Activated CD8-positive, alpha-beta T cell treated with anti-CD3 and anti-CD28 coated beads for 36 hours (primary cell): Measurements from ENCODE around the gene DYNC2LI1. TPM values are rescaled to one million over a fixed set of nuclear protein-coding genes. Genes with fewer than 3 reads are reported as not detected.

Experiments
- ATAC-seq: fragments of 200-7000 bp; cut with Tn5 transposase; one replicate; pipeline ENCODE4 v1.10.0; 2021; ENCODE audit warnings: mild to moderate bottlenecking, moderate library complexity
- CTCF ChIA-PET: fragments of 350-600 bp; sonication (Branson Sonifier 250); formaldehyde crosslinking; loops from one replicate; lab custom pipeline; 2021; ENCODE audit warnings: antibody characterized with exemption; lab: Charles Lee
- POLR2A ChIA-PET: fragments of 350-600 bp; sonication (Branson Sonifier 250); formaldehyde crosslinking; loops from one replicate; lab custom pipeline; 2021; ENCODE audit warnings: antibody characterized with exemption; lab: Charles Lee
- DNase-seq: peaks from one replicate; pipeline ENCODE4 v3.0.0-alpha.2; 2020
- H3K27ac Mint-ChIP-seq: one replicate; pipeline ENCODE4 v1.8.0; 2021; ENCODE audit warnings: mild to moderate bottlenecking, mixed read lengths
- H3K27me3 Mint-ChIP-seq: one replicate; pipeline ENCODE4 v1.8.0; 2021; ENCODE audit warnings: mixed read lengths
- H3K36me3 Mint-ChIP-seq: one replicate; pipeline ENCODE4 v1.8.0; 2021; ENCODE audit warnings: low read depth, mixed read lengths
- H3K4me1 Mint-ChIP-seq: one replicate; pipeline ENCODE4 v1.8.0; 2021; ENCODE audit warnings: low read depth, mixed read lengths
- H3K4me3 Mint-ChIP-seq: one replicate; pipeline ENCODE4 v1.8.0; 2021; ENCODE audit warnings: mild to moderate bottlenecking, moderate library complexity, mixed read lengths
- H3K9me3 Mint-ChIP-seq: one replicate; pipeline ENCODE4 v1.8.0; 2021; ENCODE audit warnings: mixed read lengths
- CTCF ChIP-seq: fragments of 200-600 bp; IDR thresholded peaks from one replicate; pipeline ENCODE4 v1.8.0; 2022; ENCODE audit warnings: antibody characterized with exemption, mild to moderate bottlenecking
- intact Hi-C: fragments of 100-400 bp; cut with micrococcal nuclease; formaldehyde crosslinking; loops from one replicate; pipeline ENCODE4 v1.10.0; 2022
- total RNA-seq, 2 experiments: library from RNA; stranded (reverse); gene quantifications; one replicate each; pipeline ENCODE4 v1.2.3, GENCODE V29; 2021

Gene DYNC2LI1
- total RNA-seq, 2 experiments from 2014 or later, result 6.3 to 6.9 TPM

GRCh38 chr2:43776324-43776723 lies 2.5 kb downstream of the DYNC2LI1 start:
- POLR2A ChIA-PET, result no interaction called here
- no peak overlapping the region for H3K27ac Mint-ChIP-seq

GRCh38 chr2:43777306-43777926 lies 3.6 kb downstream of the DYNC2LI1 start:
- intact Hi-C loops, result no loop called here
- ChIA-PET CTCF (no interaction called here), POLR2A (no interaction called here)
- peak; percentile 33 for DNase-seq
- ATAC-seq, result no peak
- H3K4me3 Mint-ChIP-seq, result no peak overlapping the region
- H3K4me1 Mint-ChIP-seq, result peaks cover 19% of the 10 kb centered on the region
- no peaks in the 10 kb centered on the region for H3K27me3 Mint-ChIP-seq
- no peaks in the 10 kb centered on the region for H3K36me3 Mint-ChIP-seq
- H3K9me3 Mint-ChIP-seq, result no peaks in the 10 kb centered on the region
- no peak overlapping the region for H3K27ac Mint-ChIP-seq
- TF ChIP-seq CTCF, result no peak

More at GRCh38 chr2:43776324-43776723, 2.5 kb downstream of the DYNC2LI1 start:
- Mint-ChIP-seq H3K9me3 (no peaks in the 10 kb centered on the region), H3K4me3 (no peak overlapping the region), H3K27me3 (no peaks in the 10 kb centered on the region), H3K36me3 (no peaks in the 10 kb centered on the region), H3K4me1 (peaks cover 19% of the 10 kb centered on the region)
- intact Hi-C loops, result no loop called here
- DNase-seq, result peak; percentile 19
- CTCF ChIA-PET, result no interaction called here
- peak; percentile 43 for ATAC-seq
- TF ChIP-seq CTCF, result no peak

- no peaks in the 10 kb centered on the region for H3K9me3 Mint-ChIP-seq
- CTCF ChIA-PET, result no interaction called here
- ATAC-seq (no peak), DNase-seq (no peak)
- peaks cover 19% of the 10 kb centered on the region for H3K4me1 Mint-ChIP-seq
- TF ChIP-seq CTCF, result no peak
- POLR2A ChIA-PET, result no interaction called here
- H3K27ac Mint-ChIP-seq, result no peak overlapping the region
- H3K4me3 Mint-ChIP-seq, result no peak overlapping the region
- H3K36me3 Mint-ChIP-seq, result no peaks in the 10 kb centered on the region
- H3K27me3 Mint-ChIP-seq, result no peaks in the 10 kb centered on the region
- intact Hi-C loops, result no loop called here
Observed at GRCh38 chr2:43778233-43778632, 4.4 kb downstream of the DYNC2LI1 start.

- Mint-ChIP-seq H3K4me1 (peaks cover 20% of the 10 kb centered on the region), H3K27me3 (no peaks in the 10 kb centered on the region), H3K27ac (no peak overlapping the region), H3K9me3 (no peaks in the 10 kb centered on the region), H3K4me3 (no peak overlapping the region), H3K36me3 (no peaks in the 10 kb centered on the region)
- ATAC-seq, result peak; percentile 51
- DNase-seq, result no peak
- CTCF ChIA-PET, result no interaction called here
- POLR2A ChIA-PET, result no interaction called here
- intact Hi-C loops, result no loop called here
- TF ChIP-seq CTCF, result no peak
Observed at GRCh38 chr2:43787895-43788294, 14.1 kb downstream of the DYNC2LI1 start.

- CTCF ChIA-PET, result interaction anchor here (1.3 kb wide), 1 partner anchor 13 kb away, joined by 4 read pairs; no protein-coding TSS in a partner anchor
- TF ChIP-seq CTCF, result no peak
Observed at GRCh38 chr2:43788646-43789045, 14.8 kb downstream of the DYNC2LI1 start.

More at GRCh38 chr2:43788646-43789045, 14.8 kb downstream of the DYNC2LI1 start:
- no peaks in the 10 kb centered on the region for H3K9me3 Mint-ChIP-seq
- H3K4me3 Mint-ChIP-seq, result no peak overlapping the region
- no peak for DNase-seq
- H3K4me1 Mint-ChIP-seq, result peaks cover 20% of the 10 kb centered on the region
- H3K27ac Mint-ChIP-seq, result no peak overlapping the region
- POLR2A ChIA-PET, result no interaction called here
- no peaks in the 10 kb centered on the region for H3K27me3 Mint-ChIP-seq
- peaks cover under 1% of the 10 kb centered on the region for H3K36me3 Mint-ChIP-seq
- intact Hi-C loops, result no loop called here
- no peak for ATAC-seq
